Tongue (tissue), 2 donors: ENCODE data around the gene PDZD8. TPM values are rescaled to one million over a fixed set of nuclear protein-coding genes. Genes with fewer than 3 reads are reported as not detected.
"Not testable (repeated sequence)": the region's sequence is repeated elsewhere in the genome, so short reads cannot be mapped to it uniquely, and the experiment has no call there.

Source experiments
- DNase-seq: peaks from one replicate; pipeline ENCODE4 v3.0.0-alpha.2; 2015
- total RNA-seq: library from RNA; depleted of rRNA; stranded (reverse); fragments of >200 nt; gene quantifications from one replicate; pipeline ENCODE4 v1.2.3, GENCODE V29; 2014

The PDZD8 gene
- total RNA-seq, 1 donor from 2014 or later: 22.6 TPM

DNA sequence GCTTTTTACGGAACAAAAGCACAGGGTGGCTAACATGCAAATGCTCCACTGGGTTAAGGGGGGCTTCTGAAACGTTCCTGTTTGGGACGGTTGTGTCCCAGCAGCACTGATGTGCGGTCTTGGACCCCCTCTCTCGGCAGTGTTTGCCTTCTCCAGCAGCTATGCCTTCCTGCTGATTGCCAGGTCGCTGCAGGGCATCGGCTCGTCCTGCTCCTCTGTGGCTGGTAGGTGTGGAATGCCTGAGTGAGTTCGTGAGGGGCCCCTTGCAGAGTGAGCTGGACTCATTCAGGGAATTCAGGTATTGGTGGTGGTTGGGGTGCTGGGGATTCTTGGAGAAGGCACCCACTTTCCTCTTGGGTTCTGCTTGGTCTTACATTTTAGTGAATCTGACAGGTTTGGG, 121.3 kb downstream of the PDZD8 start:
- no peak for DNase-seq

GRCh38 chr10:117250411-117250810, 124.8 kb downstream of the PDZD8 start:
- DNase-seq: no peak

DNA sequence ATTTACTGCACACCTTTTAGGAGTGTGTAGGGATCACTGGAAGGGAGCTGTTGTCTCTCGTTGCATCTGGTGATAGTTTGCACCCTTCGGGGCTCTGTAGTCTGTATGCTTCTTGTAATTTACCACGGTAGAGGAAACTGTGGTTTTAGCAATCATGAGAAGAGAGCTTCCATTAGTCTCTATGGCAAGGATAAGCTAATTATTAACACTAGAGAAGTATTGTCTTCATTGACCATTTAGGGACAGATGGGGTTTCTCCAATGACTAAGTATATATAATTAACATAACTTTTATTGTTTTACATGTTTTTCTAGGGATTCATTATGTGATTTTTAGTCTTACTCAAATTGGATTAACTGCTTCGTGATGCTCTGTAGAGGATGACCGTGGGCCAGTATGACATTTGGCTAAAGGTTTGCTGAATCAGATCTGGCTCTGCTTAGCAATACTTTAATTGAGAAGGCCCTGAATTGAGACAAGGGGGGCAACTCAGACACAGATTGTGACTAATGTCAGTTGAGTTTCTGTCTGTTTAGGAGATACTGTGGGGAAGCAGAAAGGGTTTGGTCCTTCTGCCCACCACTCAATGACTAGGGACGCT, 125.6 kb downstream of the PDZD8 start:
- DNase-seq: no peak

GRCh38 chr10:117248750-117249465, 126.3 kb downstream of the PDZD8 start:
- peak; percentile 15 for DNase-seq

- no peak for DNase-seq
Measured at GRCh38 chr10:117246997-117247671, 128.1 kb downstream of the PDZD8 start.

DNA sequence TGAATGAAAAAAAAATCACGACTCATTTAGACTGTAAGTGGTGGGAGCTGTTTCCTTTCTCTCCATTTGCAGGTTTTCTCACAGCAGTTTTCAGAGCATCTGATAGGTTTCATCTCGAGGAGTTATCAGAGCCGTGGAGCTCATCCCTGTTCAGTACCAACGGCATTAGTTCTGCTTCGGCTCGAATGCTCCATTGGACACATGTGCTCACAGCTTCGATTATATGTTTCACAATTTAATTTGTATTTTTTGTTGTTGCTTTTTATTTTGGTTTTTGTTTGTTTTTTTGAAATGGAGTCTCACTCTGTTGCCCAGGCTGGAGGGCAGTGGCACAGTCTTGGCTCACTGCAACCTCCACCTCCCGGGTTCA, 132.8 kb downstream of the PDZD8 start:
- DNase-seq: no peak

DNA sequence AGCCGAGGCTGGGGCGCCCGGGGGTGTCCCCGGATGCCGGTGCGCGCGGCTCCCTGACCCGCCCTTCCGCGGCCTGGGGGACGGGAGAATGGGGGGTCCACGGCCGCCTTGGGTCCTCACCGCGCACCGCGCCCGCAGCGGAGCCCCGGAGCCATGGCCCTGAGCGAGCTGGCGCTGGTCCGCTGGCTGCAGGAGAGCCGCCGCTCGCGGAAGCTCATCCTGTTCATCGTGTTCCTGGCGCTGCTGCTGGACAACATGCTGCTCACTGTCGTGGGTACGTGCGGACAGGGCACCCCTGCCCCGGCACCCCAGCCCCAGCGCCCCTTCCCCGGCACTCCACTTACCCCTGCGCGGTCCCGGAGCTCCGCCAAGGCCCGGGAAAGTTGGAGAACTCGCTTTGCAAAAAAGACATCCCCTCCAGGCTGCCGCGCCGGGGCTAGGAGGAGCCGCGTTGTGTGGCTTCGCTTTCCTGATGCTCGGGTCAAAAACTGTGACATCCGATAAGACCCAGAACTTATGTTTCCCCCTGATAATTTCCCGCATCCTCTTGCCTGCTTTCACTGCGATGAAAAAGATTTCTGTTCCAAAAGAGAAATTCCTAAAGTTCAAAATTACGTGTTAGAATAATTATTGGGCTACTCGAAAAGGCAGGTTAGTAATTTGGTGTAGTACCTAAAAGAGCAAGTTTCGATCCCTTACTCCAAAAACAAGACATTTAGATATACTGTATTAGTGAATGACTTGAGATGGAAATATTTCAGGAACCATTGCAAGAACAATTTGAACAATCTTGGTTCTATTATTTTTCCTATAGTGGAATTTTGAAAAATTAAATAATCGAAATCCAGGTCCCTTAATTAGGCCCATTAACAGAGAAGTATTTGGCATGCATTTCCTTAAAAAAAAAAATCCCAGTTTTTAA, 133.4 kb downstream of the PDZD8 start:
- peak; percentile 17 for DNase-seq

DNA sequence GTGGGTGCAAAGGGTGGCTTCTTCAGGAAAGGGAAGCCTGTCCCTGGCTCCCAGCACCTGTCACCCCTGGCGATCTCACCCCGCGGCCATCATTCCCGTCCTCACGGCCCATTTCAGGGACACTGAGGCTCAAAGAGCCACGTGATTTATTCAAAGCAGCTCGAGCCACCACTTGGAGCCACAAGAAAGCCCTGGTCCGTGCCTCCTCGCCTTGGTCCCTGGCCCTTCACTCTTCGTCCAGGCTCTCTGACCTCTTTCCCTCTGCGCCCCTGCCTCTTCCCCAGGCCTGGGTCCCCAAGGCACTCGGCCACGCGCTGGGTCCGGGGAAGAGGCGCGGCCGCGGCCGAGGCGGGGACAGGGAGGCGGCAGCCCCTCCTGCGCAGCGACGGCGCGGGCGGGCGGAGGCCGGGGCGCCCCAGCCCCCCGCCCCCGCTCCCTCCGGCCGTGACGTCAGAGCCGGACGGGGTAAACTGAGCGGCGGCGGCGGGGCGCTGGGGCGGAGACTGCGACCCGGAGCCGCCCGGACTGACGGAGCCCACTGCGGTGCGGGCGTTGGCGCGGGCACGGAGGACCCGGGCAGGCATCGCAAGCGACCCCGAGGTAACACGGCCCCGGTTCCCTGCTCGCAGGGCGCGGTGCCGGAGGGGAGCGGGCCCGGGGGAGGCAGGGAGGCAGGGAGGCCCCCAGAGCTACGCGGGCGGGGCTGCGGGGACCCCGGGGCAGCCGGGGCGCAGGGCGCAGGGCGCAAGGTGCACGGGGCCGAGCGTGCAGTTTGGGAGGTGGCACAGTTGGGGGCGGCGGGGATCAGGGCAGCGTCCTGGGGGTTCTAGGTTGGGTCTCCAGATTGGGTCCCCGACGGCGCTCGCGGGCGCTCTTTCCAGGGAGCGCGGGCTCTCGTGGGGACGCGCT, 134.4 kb downstream of the PDZD8 start, which contains the start of gene SLC18A2:
Gene SLC18A2 (plus strand): TSS at position 494 of the 909 bp plus-strand sequence. CDS start 580 bp downstream, outside the sequence.
- DNase-seq: no peak

- no peak for DNase-seq
Measured at GRCh38 chr10:117239721-117240620, 135.3 kb downstream of the PDZD8 start.

DNA sequence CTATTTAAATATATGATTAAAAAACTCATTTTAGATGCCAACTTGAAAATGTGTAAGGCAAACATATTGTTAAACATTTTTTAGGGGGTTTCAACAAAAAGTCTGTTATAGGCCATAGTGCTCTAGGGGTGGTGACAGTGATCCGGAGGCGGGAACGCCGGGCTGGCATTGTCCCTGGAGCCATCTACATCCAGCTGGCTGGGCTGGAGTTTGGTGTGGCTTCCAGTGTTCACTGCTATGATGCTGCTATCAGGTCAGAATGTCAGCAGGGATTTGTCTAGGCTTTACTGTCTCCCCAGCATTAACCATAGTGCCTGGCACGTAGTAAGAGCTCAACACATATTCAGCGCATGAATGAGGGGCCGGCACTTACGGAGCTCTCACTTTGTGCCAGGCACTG, 136.2 kb downstream of the PDZD8 start:
- DNase-seq: no peak

- DNase-seq: no peak
Measured at GRCh38 chr10:117237401-117237991, 137.7 kb downstream of the PDZD8 start.

DNA sequence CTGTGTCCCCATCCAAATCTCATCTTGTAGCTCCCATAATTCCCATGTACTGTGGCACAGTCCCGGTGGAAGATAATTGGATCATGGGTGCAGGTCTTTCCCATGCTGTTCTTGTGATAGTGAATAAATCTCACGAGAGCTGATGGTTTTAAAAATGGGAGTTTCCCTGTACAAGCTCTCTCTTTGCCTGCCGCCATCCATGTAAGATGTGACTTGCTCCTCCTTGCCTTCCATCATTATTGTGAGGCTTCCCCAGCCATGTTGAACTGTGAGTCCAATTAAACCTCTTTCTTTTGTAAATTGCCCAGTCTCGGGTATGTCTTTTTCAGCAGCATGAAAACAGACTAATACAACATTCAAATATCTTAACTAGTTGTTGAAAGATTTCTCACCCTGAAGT, 145.1 kb downstream of the PDZD8 start:
- not testable (repeated sequence) for DNase-seq

GRCh38 chr10:117228210-117228609, 147.0 kb downstream of the PDZD8 start:
- no peak for DNase-seq

Other genes starting within 250 kb of the PDZD8 start
- not detected for gene VAX1, start 237.2 kb downstream of the PDZD8 start, total RNA-seq
- not detected for gene KCNK18, start 178.0 kb downstream of the PDZD8 start, total RNA-seq
- 3.1 TPM for gene SLC18A2, start 134.3 kb downstream of the PDZD8 start, total RNA-seq
- 1.9 TPM for gene EMX2, start 167.3 kb upstream of the PDZD8 start, total RNA-seq